Endothelial cell of coronary artery (primary cell): Measurements from ENCODE around the gene CMTM3. TPM values are rescaled to one million over a fixed set of nuclear protein-coding genes. Genes with fewer than 3 reads are reported as not detected.

ENCODE experiments used
- total RNA-seq: library from RNA; depleted of rRNA; stranded (reverse); fragments of >200 nt; gene quantifications from 2 replicates; pipeline ENCODE4 v1.2.3, GENCODE V29; 2014

CMTM3 gene, protein sequence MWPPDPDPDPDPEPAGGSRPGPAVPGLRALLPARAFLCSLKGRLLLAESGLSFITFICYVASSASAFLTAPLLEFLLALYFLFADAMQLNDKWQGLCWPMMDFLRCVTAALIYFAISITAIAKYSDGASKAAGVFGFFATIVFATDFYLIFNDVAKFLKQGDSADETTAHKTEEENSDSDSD
- total RNA-seq: 14.1 and 22.8 TPM in 2 replicates

DNA sequence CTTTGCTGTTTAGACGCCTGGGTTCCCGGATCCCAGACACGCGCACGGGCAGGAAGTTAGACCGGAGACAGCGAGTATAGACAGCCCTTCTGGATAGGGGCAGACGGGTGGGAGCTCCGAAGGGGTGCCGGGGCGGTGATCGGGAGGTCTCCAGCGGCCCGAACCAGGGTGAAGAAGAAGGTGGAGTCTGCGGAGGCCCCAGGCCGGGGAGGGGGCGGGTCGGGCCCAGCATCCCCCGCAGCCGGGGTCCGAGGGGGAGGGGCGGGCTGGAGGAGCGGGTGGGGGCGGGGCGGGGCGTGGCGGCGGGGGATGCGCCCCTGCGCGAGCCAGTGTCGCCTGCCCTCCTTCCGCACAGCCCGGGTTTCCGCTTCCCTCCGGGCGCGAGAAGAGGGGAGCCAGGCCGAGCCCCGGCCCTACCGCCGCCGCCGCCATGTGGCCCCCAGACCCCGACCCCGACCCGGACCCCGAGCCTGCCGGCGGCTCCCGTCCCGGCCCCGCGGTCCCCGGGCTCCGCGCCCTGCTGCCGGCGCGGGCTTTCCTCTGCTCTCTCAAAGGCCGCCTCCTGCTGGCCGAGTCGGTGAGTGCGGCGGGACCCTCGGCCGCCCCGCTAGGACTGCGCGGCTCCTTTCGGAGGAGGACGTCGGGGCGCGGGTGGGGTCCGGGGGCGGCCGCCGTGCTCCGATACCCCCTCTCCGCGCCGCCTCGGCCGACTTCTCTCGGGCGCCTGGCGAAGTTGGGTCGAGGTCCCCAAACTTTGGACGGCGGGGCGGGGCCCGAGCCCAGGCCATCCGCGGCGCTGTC, at the start of gene CMTM3:
Gene CMTM3 (plus strand): TSS at position 329 of the 801 bp plus-strand sequence. CDS start 102 bp downstream, at position 431.

DNA sequence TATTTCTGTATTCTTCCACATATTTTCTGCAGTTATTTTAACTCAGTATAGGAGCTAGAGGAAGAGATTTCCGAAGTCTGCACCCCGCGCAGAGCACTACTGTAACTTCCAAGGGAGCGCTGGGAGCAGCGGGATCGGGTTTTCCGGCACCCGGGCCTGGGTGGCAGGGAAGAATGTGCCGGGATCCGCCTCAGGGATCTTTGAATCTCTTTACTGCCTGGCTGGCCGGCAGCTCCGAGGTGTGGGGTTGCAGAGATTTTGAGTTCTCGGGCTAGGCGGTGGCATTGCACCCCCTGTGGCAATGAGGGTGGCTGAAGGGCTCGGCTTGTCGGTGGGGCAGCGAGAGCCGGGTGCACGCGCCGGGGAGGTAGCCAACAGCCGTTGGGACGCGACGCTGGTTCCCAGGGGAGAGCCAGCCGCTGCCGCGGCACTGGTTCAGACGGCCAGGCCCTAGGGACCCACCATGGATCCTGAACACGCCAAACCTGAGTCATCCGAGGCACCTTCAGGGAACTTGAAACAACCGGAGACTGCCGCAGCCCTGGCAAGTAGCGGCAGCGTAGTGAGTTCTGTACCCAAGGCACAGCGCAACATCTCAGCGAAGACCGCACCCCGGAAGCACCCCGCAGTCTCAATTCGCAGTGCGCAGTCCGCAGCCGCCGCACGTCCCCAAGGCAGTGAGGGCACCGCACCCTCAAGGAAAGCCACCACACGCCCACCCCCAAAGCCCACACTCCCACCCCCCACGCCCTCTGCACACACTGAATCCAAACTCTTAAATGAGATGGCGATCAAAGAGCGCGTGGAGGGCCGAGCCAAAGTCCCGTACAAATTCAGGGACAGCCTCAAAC, 38.2 kb upstream of the CMTM3 start, which contains the start of gene CMTM1:
Gene CMTM1 (plus strand): TSS at position 389 of the 851 bp plus-strand sequence. CDS start 75 bp downstream, at position 464.

DNA sequence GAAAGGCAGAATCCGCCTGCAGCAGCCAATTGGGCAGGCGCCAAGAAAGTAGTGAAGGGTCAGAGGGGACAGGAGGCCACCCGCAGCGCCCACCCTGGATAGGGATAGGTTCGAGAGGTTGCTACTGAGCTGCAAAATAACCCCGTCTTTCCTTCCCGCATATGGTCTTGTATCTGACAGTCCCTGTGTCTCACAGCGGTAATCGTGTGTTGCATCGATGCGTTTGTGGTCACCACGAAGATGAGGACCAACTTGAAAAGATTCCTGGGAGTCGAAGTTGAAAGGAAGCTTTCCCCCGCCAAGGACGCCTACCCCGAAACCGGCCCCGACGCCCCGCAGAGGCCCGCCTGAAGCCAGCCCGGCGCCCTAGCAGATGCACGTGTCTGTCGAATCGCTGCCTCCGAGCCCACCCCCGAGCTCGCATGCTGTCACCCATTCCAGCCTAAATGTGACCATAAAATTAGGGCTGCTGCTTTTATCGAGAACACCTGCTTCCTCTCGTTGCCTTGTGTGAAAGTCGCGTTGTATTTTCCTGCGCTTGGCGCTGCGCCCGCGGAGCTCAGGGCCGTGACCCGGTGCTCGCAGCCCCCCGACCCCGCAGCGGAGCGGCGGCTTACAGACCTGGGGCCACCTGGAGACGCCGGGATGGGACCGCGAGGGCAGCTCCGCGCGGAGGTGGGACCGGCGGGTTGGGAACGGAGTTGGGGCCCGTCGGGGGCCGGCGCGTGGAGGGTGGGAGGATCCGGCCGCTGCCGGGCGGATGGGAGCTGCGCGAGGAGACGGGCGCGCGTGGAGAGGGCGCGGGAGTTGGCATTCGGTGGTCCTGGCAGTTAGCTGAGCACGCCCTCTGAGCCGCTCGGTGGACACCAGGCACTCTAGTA, 25.6 kb upstream of the CMTM3 start, which contains the start of gene CMTM2:
Gene CMTM2 (plus strand): TSS at position 813 of the 881 bp plus-strand sequence. CDS start 145 bp downstream, outside the sequence.

Other genes with a start within 250 kb of the CMTM3 start
- 566 and 589 TPM in 2 replicates for gene CDH5, start 238.0 kb upstream of the CMTM3 start, total RNA-seq
- gene BEAN1, start 177.4 kb upstream of the CMTM3 start, total RNA-seq: not detected in 2 replicates
- 20.2 and 28.0 TPM in 2 replicates for gene TK2, start 54.6 kb upstream of the CMTM3 start, total RNA-seq
- 59.4 and 79.1 TPM in 2 replicates for gene CKLF, start 52.1 kb upstream of the CMTM3 start, total RNA-seq
- gene CMTM1, start 38.3 kb upstream of the CMTM3 start, total RNA-seq: 2.4 and 2.5 TPM in 2 replicates
- gene CMTM2, start 25.2 kb upstream of the CMTM3 start, total RNA-seq: 0.09 TPM in 1 of 2 replicates, not detected in the other
- 6.9 and 14.5 TPM in 2 replicates for gene CMTM4, start 92.0 kb downstream of the CMTM3 start, total RNA-seq
- gene DYNC1LI2, start 146.9 kb downstream of the CMTM3 start, total RNA-seq: 130 and 181 TPM in 2 replicates
- gene TERB1, start 196.9 kb downstream of the CMTM3 start, total RNA-seq: under 0.01 TPM in 1 of 2 replicates, not detected in the other
- gene NAE1, start 226.3 kb downstream of the CMTM3 start, total RNA-seq: 70.5 and 88.9 TPM in 2 replicates
- gene CA7, start 239.7 kb downstream of the CMTM3 start, total RNA-seq: not detected in 2 replicates